HepG2 (cell line): ENCODE measurements around the gene BBS9. TPM values are rescaled to one million over a fixed set of nuclear protein-coding genes. Genes with fewer than 3 reads are reported as not detected.

Experiments used
- ATAC-seq: fragments of 200-7000 bp; cut with Tn5 transposase; 3 replicates; pipeline ENCODE4 v1.9.1; 2020; ENCODE audit warnings: mild to moderate bottlenecking, moderate library complexity
- BruUV-seq: library from RNA; stranded (reverse); fragments of 400-500 nt; replicated peaks from 2 replicates; lab custom pipeline; 2021; lab: Mats Ljungman, UMichigan
- CTCF ChIA-PET: fragments of 300-600 bp; formaldehyde crosslinking; extraction: SDS; loops from one replicate; lab custom pipeline; 2021; ENCODE audit warnings: low total read pairs, inconsistent platforms, low intra/inter-chr PET ratio; lab: Yijun Ruan, JAX
- POLR2A ChIA-PET: fragments of 350-600 bp; sonication (Branson Sonifier 250); formaldehyde crosslinking; loops from one replicate; lab custom pipeline; 2020; ENCODE audit warnings: antibody characterized with exemption, inconsistent platforms; lab: Yijun Ruan, JAX
- DNase-seq: peaks from one replicate; pipeline ENCODE4 v3.0.0-alpha.2; 2015; ENCODE audit warnings: low spot score
- FAIRE-seq: peaks from 3 replicates; lab custom pipeline; 2011; peaks lifted over from hg19 to GRCh38; lab: Jason Lieb, UNC
- H2AFZ ChIP-seq: one replicate; pipeline ENCODE4 v1.6.1; 2011; ENCODE audit warnings: low read length, inconsistent platforms
- H3K27ac ChIP-seq: fragments of 300-600 bp; 3 replicates; pipeline ENCODE4 v1.8.0; 2011; ENCODE audit warnings: mixed run types, mild to moderate bottlenecking, mixed read lengths, low read length, inconsistent platforms; ENCODE audit not compliant: insufficient read depth; ENCODE audit errors: extremely low read length
- H3K27me3 ChIP-seq, 2 experiments: fragments of 200-600 bp in 1 of 2; 2 replicates in 1 of 2; 3 replicates in 1 of 2; pipeline versions ENCODE4 v1.6.0 to v1.8.0; 2011; ENCODE audit warnings: low read length in 2 of 2, mild to moderate bottlenecking in 2 of 2, moderate library complexity in 2 of 2, inconsistent platforms in 1 of 2; ENCODE audit not compliant: insufficient read depth in 2 of 2, control insufficient read depth in 1 of 2
- H3K36me3 ChIP-seq, 2 experiments: fragments of 200-600 bp in 1 of 2; replicated peaks in 1 of 2; 2 replicates in 1 of 2; 3 replicates in 1 of 2; pipeline versions ENCODE4 v1.5.1 to v1.8.0; 2011; ENCODE audit warnings: low read length in 2 of 2, inconsistent platforms in 1 of 2; ENCODE audit not compliant: insufficient read depth in 2 of 2, control insufficient read depth in 1 of 2
- H3K4me1 ChIP-seq: 2 replicates; pipeline ENCODE4 v1.5.1; 2012; ENCODE audit warnings: low read length, inconsistent platforms; ENCODE audit not compliant: insufficient read depth
- H3K4me2 ChIP-seq: 2 replicates; pipeline ENCODE4 v1.6.0; 2011; ENCODE audit warnings: low read depth, low read length, inconsistent platforms
- H3K4me3 ChIP-seq, 3 experiments: fragments of 200-600 bp in 1 of 3; sonication (generic), shearing (Covaris generic) in 1 of 3; replicated peaks in 1 of 3; 2 replicates each; pipeline ENCODE4 v1.5.1; 2011 to 2016; ENCODE audit warnings: low read length in 3 of 3, inconsistent platforms in 2 of 3, low read depth in 2 of 3, mild to moderate bottlenecking in 2 of 3, control low read depth in 1 of 3, mixed read lengths in 1 of 3; ENCODE audit not compliant: insufficient read depth in 1 of 3
- H3K79me2 ChIP-seq: one replicate; pipeline ENCODE4 v1.6.1; 2011; ENCODE audit warnings: low read length, inconsistent platforms; ENCODE audit not compliant: insufficient read depth
- H3K9ac ChIP-seq: 2 replicates; pipeline ENCODE4 v1.6.0; 2011; ENCODE audit warnings: mild to moderate bottlenecking, low read depth, low read length, inconsistent platforms; ENCODE audit not compliant: insufficient read depth
- H3K9me3 ChIP-seq: 2 replicates; pipeline ENCODE4 v1.5.1; 2012; ENCODE audit warnings: mild to moderate bottlenecking, low read length
- H4K20me1 ChIP-seq: 2 replicates; pipeline ENCODE4 v1.6.0; 2011; ENCODE audit warnings: inconsistent platforms, mild to moderate bottlenecking, low read length, moderate library complexity; ENCODE audit not compliant: insufficient read depth
- HOXA3 ChIP-seq: sonication (generic); formaldehyde crosslinking; IDR thresholded peaks from 2 replicates; pipeline ENCODE4 v1.5.0; 2020; ENCODE audit warnings: missing genetic modification reagents
- NBN ChIP-seq: fragments of 450-650 bp; conservative IDR thresholded peaks from 2 replicates; pipeline ENCODE4 v1.6.1; 2017
- POLR2AphosphoS5 ChIP-seq: IDR thresholded peaks from 2 replicates; pipeline ENCODE4 v1.6.1; 2012; ENCODE audit warnings: low read depth, low read length
- ZHX1 ChIP-seq: sonication (generic); formaldehyde crosslinking; IDR thresholded peaks from 2 replicates; pipeline ENCODE4 v1.8.1; 2022; ENCODE audit warnings: low read depth, mild to moderate bottlenecking, missing genetic modification reagents
- WGBS: methylation state at CpG from one replicate; pipeline ENCODE4 v1.1.6; 2017; ENCODE audit warnings: low lambda C conversion rate; 5-methylcytosine and 5-hydroxymethylcytosine counted together
- in situ Hi-C: cut with HindIII; loops from 2 replicates; pipeline ENCODE4 v1.10.0; 2017; ENCODE audit warnings: low pct_unique_long_range_greater_than_20kb; ENCODE audit not compliant: extremely low pct_ligation_motif_present
- intact Hi-C: fragments of 100-400 bp; cut with micrococcal nuclease; formaldehyde crosslinking; loops from one replicate; pipeline ENCODE4 v1.10.0; 2022; ENCODE audit not compliant: unreplicated experiment
- polyA plus RNA-seq, 8 experiments: library from polyadenylated mRNA; depleted of rRNA in 3 of 8; stranded (reverse) in 7 of 8; unstranded in 1 of 8; fragments of >200 nt; fragmentation: Illumina TruSeq in 4 of 8; extraction: Trizol in 4 of 8; gene quantifications; 2 replicates each; pipeline versions ENCODE4 v1.2.1 to v1.2.3, GENCODE V29; 2011 to 2016; ENCODE audit warnings: low read depth in 4 of 8, missing spikeins in 1 of 8, mixed read lengths in 1 of 8; ENCODE audit not compliant: insufficient read depth in 1 of 8
- total RNA-seq, 5 experiments: library from RNA; depleted of rRNA; stranded (reverse); fragments of >200 nt; fragmentation: Illumina TruSeq; extraction: Trizol; gene quantifications; 2 replicates each; pipeline ENCODE4 v1.2.3, GENCODE V29; 2016; ENCODE audit warnings: low read depth in 1 of 5
- TF ChIP-seq, protein P1 (sequence below): sonication (generic); formaldehyde crosslinking; IDR thresholded peaks from 2 replicates; pipeline ENCODE4 v1.9.0; 2021; ENCODE audit warnings: missing genetic modification reagents, mild to moderate bottlenecking, borderline replicate concordance
- TF ChIP-seq, protein P2 (sequence below): sonication (generic); formaldehyde crosslinking; IDR thresholded peaks from 2 replicates; pipeline ENCODE4 v1.4.0; 2020; ENCODE audit warnings: missing genetic modification reagents, mild to moderate bottlenecking, borderline replicate concordance

BBS9 gene
- total and polyA plus RNA-seq, 2 of the 13 experiments (the other 11 are each of a cell fraction or from before 2014, with no cell fraction given) = 5.1 to 7.8 TPM

GRCh38 chr7:33643530-33643929, 514.2 kb downstream of the BBS9 start:
- intact Hi-C loops = no loop called here
- WGBS = 33% methylated on average over 2 of the region's 2 CpGs

More at GRCh38 chr7:33643530-33643929, 514.2 kb downstream of the BBS9 start:
- TF ChIP-seq, protein P1, sequence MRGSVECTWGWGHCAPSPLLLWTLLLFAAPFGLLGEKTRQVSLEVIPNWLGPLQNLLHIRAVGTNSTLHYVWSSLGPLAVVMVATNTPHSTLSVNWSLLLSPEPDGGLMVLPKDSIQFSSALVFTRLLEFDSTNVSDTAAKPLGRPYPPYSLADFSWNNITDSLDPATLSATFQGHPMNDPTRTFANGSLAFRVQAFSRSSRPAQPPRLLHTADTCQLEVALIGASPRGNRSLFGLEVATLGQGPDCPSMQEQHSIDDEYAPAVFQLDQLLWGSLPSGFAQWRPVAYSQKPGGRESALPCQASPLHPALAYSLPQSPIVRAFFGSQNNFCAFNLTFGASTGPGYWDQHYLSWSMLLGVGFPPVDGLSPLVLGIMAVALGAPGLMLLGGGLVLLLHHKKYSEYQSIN (CRISPR knock-in tag) = no peak
- TF ChIP-seq, protein P2, sequence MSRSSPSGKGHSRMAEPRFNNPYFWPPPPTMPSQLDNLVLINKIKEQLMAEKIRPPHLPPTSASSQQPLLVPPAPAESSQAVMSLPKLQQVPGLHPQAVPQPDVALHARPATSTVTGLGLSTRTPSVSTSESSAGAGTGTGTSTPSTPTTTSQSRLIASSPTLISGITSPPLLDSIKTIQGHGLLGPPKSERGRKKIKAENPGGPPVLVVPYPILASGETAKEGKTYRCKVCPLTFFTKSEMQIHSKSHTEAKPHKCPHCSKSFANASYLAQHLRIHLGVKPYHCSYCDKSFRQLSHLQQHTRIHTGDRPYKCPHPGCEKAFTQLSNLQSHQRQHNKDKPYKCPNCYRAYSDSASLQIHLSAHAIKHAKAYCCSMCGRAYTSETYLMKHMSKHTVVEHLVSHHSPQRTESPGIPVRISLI (CRISPR knock-in tag) = no peak
- TF ChIP-seq POLR2AphosphoS5 (no peak), HOXA3 (no peak), NBN (no peak), ZHX1 (CRISPR knock-in tag) (no peak)
- POLR2A ChIA-PET = no interaction called here
- no peaks in the 10 kb centered on the region for H3K9me3 ChIP-seq
- no peak overlapping the region for H2AFZ ChIP-seq
- in situ Hi-C loops = no loop called here
- H3K79me2 ChIP-seq = no peaks in the 10 kb centered on the region
- no TSS peak for BruUV-seq
- no peaks in the 10 kb centered on the region for H3K27me3 ChIP-seq
- no peak overlapping the region for H3K4me2 ChIP-seq
- DNase-seq (no peak), ATAC-seq (no peak), FAIRE-seq (no peak)
- no peaks in the 10 kb centered on the region for H4K20me1 ChIP-seq
- CTCF ChIA-PET = no interaction called here
- no peaks in the 10 kb centered on the region for H3K4me1 ChIP-seq
- no peak overlapping the region for H3K9ac ChIP-seq
- no peak overlapping the region for H3K27ac ChIP-seq
- no peaks in the 10 kb centered on the region for H3K36me3 ChIP-seq
- H3K4me3 ChIP-seq = no peak overlapping the region
